Measurements from ENCODE around the gene EIF2B2. TPM values are rescaled to one million over a fixed set of nuclear protein-coding genes. Genes with fewer than 3 reads are reported as not detected.

EIF2B2 gene
- total and polyA plus RNA-seq, 2 experiments from 2014 or later = 39.2 to 40.5 TPM

- no peak overlapping the region for H2AFZ ChIP-seq
Measured at GRCh38 chr14:74964787-74965485, 37.8 kb upstream of the EIF2B2 start.

More at GRCh38 chr14:74964787-74965485, 37.8 kb upstream of the EIF2B2 start:
- no peaks in the 10 kb centered on the region for H3K9me2 ChIP-seq (ENCODE audit: insufficient read depth)
- H3K79me2 ChIP-seq (replicated peaks; ENCODE audit: insufficient read depth) = no peaks in the 10 kb centered on the region
- ATAC-seq (no peak), DNase-seq (ENCODE audit: low spot score) (no peak)
- no peaks in the 10 kb centered on the region for H3K36me3 ChIP-seq (ENCODE audit: insufficient read depth)
- H3F3A ChIP-seq (replicated peaks; ENCODE audit: low read depth) = no peaks in the 10 kb centered on the region
- peaks cover 15% of the 10 kb centered on the region for H3K27me3 Mint-ChIP-seq (ENCODE audit: insufficient read depth, low read depth, poor library complexity)
- H3K4me2 ChIP-seq = no peak overlapping the region
- H3K4me1 Mint-ChIP-seq = peaks cover 12% of the 10 kb centered on the region
- H3K27ac ChIP-seq (ENCODE audit: low read depth) = no peak overlapping the region
- no peak overlapping the region for H3K27ac Mint-ChIP-seq
- no peaks in the 10 kb centered on the region for H3K27me3 ChIP-seq (ENCODE audit: insufficient read depth)
- no peaks in the 10 kb centered on the region for H3K9me3 Mint-ChIP-seq
- no peak overlapping the region for H3K4me3 ChIP-seq
- H3K4me1 ChIP-seq (ENCODE audit: insufficient read depth) = no peaks in the 10 kb centered on the region; the same call in 1 of the 2 replicates
- no peaks in the 10 kb centered on the region for H4K20me1 ChIP-seq (replicated peaks; ENCODE audit: insufficient read depth)
- H3K36me3 Mint-ChIP-seq (ENCODE audit: low read depth) = no peaks in the 10 kb centered on the region; the same call in 2 of the 3 replicates
- H3K4me3 Mint-ChIP-seq = no peak overlapping the region
- TF ChIP-seq ZNF331 (CRISPR knock-in tag; IDR thresholded peaks at IDR 0.05; ENCODE audit: low read depth) (no peak), NANOG (IDR thresholded peaks at IDR 0.05; ENCODE audit: borderline replicate concordance) (no peak), STAT1 (IDR thresholded peaks at IDR 0.05; ENCODE audit: unreplicated experiment) (no peak), REST (IDR thresholded peaks at IDR 0.05; ENCODE audit: unreplicated experiment) (no peak), JUNB (IDR thresholded peaks at IDR 0.05; ENCODE audit: unreplicated experiment) (no peak), POLR2AphosphoS5 (IDR thresholded peaks at IDR 0.05; ENCODE audit: low read depth) (no peak)
- TF ChIP-seq, protein P1, sequence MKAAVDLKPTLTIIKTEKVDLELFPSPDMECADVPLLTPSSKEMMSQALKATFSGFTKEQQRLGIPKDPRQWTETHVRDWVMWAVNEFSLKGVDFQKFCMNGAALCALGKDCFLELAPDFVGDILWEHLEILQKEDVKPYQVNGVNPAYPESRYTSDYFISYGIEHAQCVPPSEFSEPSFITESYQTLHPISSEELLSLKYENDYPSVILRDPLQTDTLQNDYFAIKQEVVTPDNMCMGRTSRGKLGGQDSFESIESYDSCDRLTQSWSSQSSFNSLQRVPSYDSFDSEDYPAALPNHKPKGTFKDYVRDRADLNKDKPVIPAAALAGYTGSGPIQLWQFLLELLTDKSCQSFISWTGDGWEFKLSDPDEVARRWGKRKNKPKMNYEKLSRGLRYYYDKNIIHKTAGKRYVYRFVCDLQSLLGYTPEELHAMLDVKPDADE (IDR thresholded peaks at IDR 0.05) = no peak

Data from GM23338 (cell line).